PC-9 (cell line): Measurements from ENCODE around the gene PNPLA7.

Source experiments
- CTCF ChIP-seq: fragments of 200-600 bp; sonication (generic); conservative IDR thresholded peaks from 2 replicates; pipeline ENCODE4 v1.6.1; 2017; ENCODE audit warnings: mixed run types, antibody characterized with exemption, mild to moderate bottlenecking, moderate library complexity
- EZH2 ChIP-seq: fragments of 200-600 bp; sonication (generic); IDR thresholded peaks from 2 replicates; pipeline ENCODE4 v1.8.0; 2017; ENCODE audit warnings: antibody characterized with exemption, low read depth

- TF ChIP-seq CTCF (no peak), EZH2 (no peak)
Observed at GRCh38 chr9:137454597-137455358, 95.4 kb downstream of the PNPLA7 start.
